K562 (cell line): ENCODE results near the gene PNKD. TPM values are rescaled to one million over a fixed set of nuclear protein-coding genes. Genes with fewer than 3 reads are reported as not detected.

Experiments used
- ARID2 ChIP-seq: fragments of 450-650 bp; IDR thresholded peaks from 2 replicates; pipeline ENCODE4 v1.6.1; 2017; ENCODE audit warnings: antibody characterized with exemption, mild to moderate bottlenecking
- ARNT ChIP-seq, 2 experiments: fragments of 450-650 bp; IDR thresholded peaks; 2 replicates each; pipeline ENCODE4 v1.6.1; 2016; ENCODE audit warnings: mild to moderate bottlenecking in 1 of 2
- BACH1 ChIP-seq: fragments of 200-800 bp; sonication (Bioruptor generic); IDR thresholded peaks from 2 replicates; pipeline ENCODE4 v1.6.1; 2016; ENCODE audit warnings: missing genetic modification characterization, missing compliant biosample characterization
- BCOR ChIP-seq: fragments of 450-650 bp; IDR thresholded peaks from 2 replicates; pipeline ENCODE4 v1.6.1; 2016
- CCNT2 ChIP-seq: IDR thresholded peaks from 2 replicates; pipeline ENCODE4 v1.6.1; 2011; ENCODE audit warnings: borderline replicate concordance, low read depth, mild to moderate bottlenecking, moderate library complexity, mixed read lengths, low read length; ENCODE audit not compliant: insufficient read length; ENCODE audit errors: extremely low read depth
- CHAMP1 ChIP-seq: fragments of 450-650 bp; IDR thresholded peaks from 2 replicates; pipeline ENCODE4 v1.6.1; 2016; ENCODE audit warnings: mild to moderate bottlenecking
- CXXC5 ChIP-seq: fragments of 250-450 bp; sonication (Bioruptor Pico); IDR thresholded peaks from 2 replicates; pipeline ENCODE4 v1.8.0; 2022; ENCODE audit warnings: inconsistent platforms, mild to moderate bottlenecking, moderate library complexity
- ELF2 ChIP-seq: fragments of 250-450 bp; sonication (Bioruptor Pico); IDR thresholded peaks from 2 replicates; pipeline ENCODE4 v1.5.0; 2021; ENCODE audit warnings: mild to moderate bottlenecking
- ETV5 ChIP-seq: sonication (generic); formaldehyde crosslinking; IDR thresholded peaks from 2 replicates; pipeline ENCODE4 v1.4.0; 2020; ENCODE audit warnings: low read depth, mild to moderate bottlenecking, missing genetic modification reagents
- FOXO4 ChIP-seq: fragments of 450-650 bp; formaldehyde crosslinking; IDR thresholded peaks from 2 replicates; pipeline ENCODE4 v1.4.0; 2020; ENCODE audit warnings: mild to moderate bottlenecking, moderate library complexity
- JUNB ChIP-seq: fragments of 450-650 bp; formaldehyde crosslinking; conservative IDR thresholded peaks from 2 replicates; pipeline ENCODE4 v1.4.0; 2020; ENCODE audit warnings: mild to moderate bottlenecking
- MBD2 ChIP-seq: sonication (generic); IDR thresholded peaks from 2 replicates; pipeline ENCODE4 v1.6.1; 2016; ENCODE audit warnings: low read depth, borderline replicate concordance
- NEUROD1 ChIP-seq: fragments of 150-350 bp; IDR thresholded peaks from 2 replicates; pipeline ENCODE4 v1.6.1; 2014; ENCODE audit warnings: borderline replicate concordance, low read length, low read depth; ENCODE audit not compliant: partially characterized antibody
- NONO ChIP-seq, 2 experiments: fragments of 200-400 bp in 1 of 2; fragments of 450-650 bp in 1 of 2; formaldehyde crosslinking in 1 of 2; IDR thresholded peaks; 2 replicates each; pipeline ENCODE4 v1.6.1; 2017; ENCODE audit warnings: low read depth in 2 of 2, mild to moderate bottlenecking in 2 of 2, moderate library complexity in 2 of 2, low read length in 1 of 2
- NR4A1 ChIP-seq, 2 experiments: fragments of 250-450 bp in 1 of 2; fragments of 450-650 bp in 1 of 2; sonication (Bioruptor Pico) in 1 of 2; IDR thresholded peaks; 2 replicates each; pipeline versions ENCODE4 v1.4.0 to v1.6.1; 2016 to 2020; ENCODE audit warnings: mild to moderate bottlenecking in 2 of 2, missing compliant biosample characterization in 1 of 2, missing genetic modification characterization in 1 of 2, moderate library complexity in 1 of 2
- NRF1 ChIP-seq, 2 experiments: fragments of 450-650 bp; IDR thresholded peaks in 1 of 2; conservative IDR thresholded peaks in 1 of 2; 2 replicates each; pipeline ENCODE4 v1.6.1; 2014; ENCODE audit warnings: mild to moderate bottlenecking in 2 of 2
- OTX1 ChIP-seq: fragments of 450-650 bp; formaldehyde crosslinking; IDR thresholded peaks from 2 replicates; pipeline ENCODE4 v1.4.0; 2022; ENCODE audit warnings: mild to moderate bottlenecking
- RBM25 ChIP-seq: fragments of 200-400 bp; formaldehyde crosslinking; IDR thresholded peaks from 2 replicates; pipeline ENCODE4 v1.6.1; 2018; ENCODE audit warnings: low read length, low read depth, moderate library complexity; ENCODE audit not compliant: severe bottlenecking
- RHOXF2B ChIP-seq: fragments of 250-450 bp; sonication (Bioruptor Pico); conservative IDR thresholded peaks from 2 replicates; pipeline ENCODE4 v1.5.1; 2021
- TAF15 ChIP-seq: fragments of 200-400 bp; formaldehyde crosslinking; IDR thresholded peaks from 2 replicates; pipeline ENCODE4 v1.6.1; 2017; ENCODE audit warnings: mild to moderate bottlenecking, low read depth, low read length, moderate library complexity
- TRIM28 ChIP-seq: fragments of 450-650 bp; IDR thresholded peaks from 2 replicates; pipeline ENCODE4 v1.6.1; 2017
- U2AF1 ChIP-seq: fragments of 200-400 bp; formaldehyde crosslinking; optimal IDR thresholded peaks from 2 replicates; pipeline ENCODE3; 2017; ENCODE audit warnings: mild to moderate bottlenecking, low read depth, low read length, moderate library complexity
- ZBTB8A ChIP-seq: fragments of 450-650 bp; IDR thresholded peaks from 2 replicates; pipeline ENCODE4 v1.6.1; 2018; ENCODE audit warnings: mild to moderate bottlenecking, moderate library complexity; ENCODE audit not compliant: partially characterized antibody
- ZNF436 ChIP-seq: fragments of 250-450, 450-650 bp; sonication (Bioruptor Pico); formaldehyde crosslinking; IDR thresholded peaks from 2 replicates; pipeline ENCODE4 v1.7.0; 2020; ENCODE audit warnings: mild to moderate bottlenecking
- ZNF551 ChIP-seq: fragments of 250-450 bp; sonication (Bioruptor Pico); IDR thresholded peaks from 2 replicates; pipeline ENCODE4 v1.5.0; 2021; ENCODE audit warnings: mild to moderate bottlenecking, moderate library complexity
- polyA plus RNA-seq, 8 experiments: library from polyadenylated mRNA; depleted of rRNA in 4 of 8; stranded (reverse) in 5 of 8; unstranded in 3 of 8; fragments of >200 nt; fragmentation: Nextera tagmentation in 2 of 8; fragmentation: Illumina TruSeq in 1 of 8; extraction: Ambion mirVana in 2 of 8; extraction: Trizol in 1 of 8; gene quantifications; 2 replicates each; pipeline versions ENCODE4 v1.2.1 to v1.2.3, GENCODE V29; 2011 to 2014; ENCODE audit warnings: inconsistent platforms in 1 of 8, missing spikeins in 1 of 8
- total RNA-seq, 7 experiments: library from RNA; depleted of rRNA in 6 of 7; stranded (reverse); fragments of >200 nt in 6 of 7; fragmentation: Illumina TruSeq in 2 of 7; extraction: Trizol in 2 of 7; gene quantifications; 2 replicates each; pipeline versions ENCODE4 v1.2.1 to v1.2.3, GENCODE V29; 2011 to 2021; ENCODE audit warnings: low replicate concordance in 1 of 7
- TF ChIP-seq, protein P1 (sequence below): sonication (generic); formaldehyde crosslinking; IDR thresholded peaks from 2 replicates; pipeline ENCODE4 v1.8.0; 2022; ENCODE audit warnings: mild to moderate bottlenecking, missing genetic modification reagents

PNKD gene
- total and polyA plus RNA-seq, 9 of the 15 experiments (the other 6 are each of a cell fraction or from before 2014, with no cell fraction given) = 26.0 to 105 (median 60.1) TPM

DNA sequence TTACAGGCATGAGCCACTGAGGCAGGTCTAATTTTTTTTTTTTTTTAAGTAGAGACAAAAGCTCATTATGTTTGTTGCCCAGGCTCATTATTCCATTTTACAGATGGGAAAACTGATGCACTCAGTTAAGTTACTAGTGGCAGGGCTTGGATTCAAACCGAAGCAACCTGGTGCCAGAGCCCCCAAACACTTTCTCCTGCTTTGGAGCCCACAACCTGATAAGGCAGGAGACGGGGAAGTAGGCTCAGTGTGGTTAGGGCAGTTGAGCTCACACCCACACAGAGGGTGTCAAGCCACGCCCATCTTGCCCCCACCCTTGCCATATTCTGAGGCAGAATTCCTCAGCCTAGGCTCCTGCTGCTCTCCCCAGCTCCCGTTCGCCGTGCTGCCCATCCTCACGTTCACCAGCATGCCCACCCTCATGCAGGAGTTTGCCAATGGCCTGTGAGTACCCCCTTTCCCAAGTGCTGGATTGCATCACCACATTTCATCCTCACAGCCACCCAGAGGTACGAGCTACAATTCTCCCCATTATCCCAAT, 123.5 kb downstream of the PNKD start (continued):
- TF ChIP-seq ELF2 = no peak
- no peak for TF ChIP-seq TAF15
- peak; percentile 83 for TF ChIP-seq BCOR
- no peak for TF ChIP-seq OTX1
- TF ChIP-seq CHAMP1 = no peak
- no peak for TF ChIP-seq ARID2
- TF ChIP-seq RHOXF2B = no peak
- TF ChIP-seq JUNB (CRISPR knock-in tag) = no peak
- peak; percentile 31 to 32; a peak in 2 of 4 replicates for TF ChIP-seq NRF1 (conservative IDR thresholded peaks at IDR 0.05 in 1 of 2, IDR thresholded peaks at IDR 0.05 in 1 of 2)
- TF ChIP-seq TRIM28 = no peak
- TF ChIP-seq NEUROD1 = peak; percentile 24
- peak; percentile 64 for TF ChIP-seq RBM25
- TF ChIP-seq CXXC5 (CRISPR knock-in tag) = no peak; the same call in 1 of the 2 replicates
- no peak for TF ChIP-seq ARNT (IDR thresholded peaks at IDR 0.05)
- no peak for TF ChIP-seq ZNF551
- TF ChIP-seq FOXO4 (CRISPR knock-in tag) = no peak
- no peak for TF ChIP-seq CCNT2
- TF ChIP-seq MBD2 = peak; percentile 14; the same call in 1 of the 2 replicates
- TF ChIP-seq BACH1 (tag) = no peak
- TF ChIP-seq, protein P1, sequence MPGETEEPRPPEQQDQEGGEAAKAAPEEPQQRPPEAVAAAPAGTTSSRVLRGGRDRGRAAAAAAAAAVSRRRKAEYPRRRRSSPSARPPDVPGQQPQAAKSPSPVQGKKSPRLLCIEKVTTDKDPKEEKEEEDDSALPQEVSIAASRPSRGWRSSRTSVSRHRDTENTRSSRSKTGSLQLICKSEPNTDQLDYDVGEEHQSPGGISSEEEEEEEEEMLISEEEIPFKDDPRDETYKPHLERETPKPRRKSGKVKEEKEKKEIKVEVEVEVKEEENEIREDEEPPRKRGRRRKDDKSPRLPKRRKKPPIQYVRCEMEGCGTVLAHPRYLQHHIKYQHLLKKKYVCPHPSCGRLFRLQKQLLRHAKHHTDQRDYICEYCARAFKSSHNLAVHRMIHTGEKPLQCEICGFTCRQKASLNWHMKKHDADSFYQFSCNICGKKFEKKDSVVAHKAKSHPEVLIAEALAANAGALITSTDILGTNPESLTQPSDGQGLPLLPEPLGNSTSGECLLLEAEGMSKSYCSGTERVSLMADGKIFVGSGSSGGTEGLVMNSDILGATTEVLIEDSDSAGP (CRISPR knock-in tag) = no peak
- no peak for TF ChIP-seq ZBTB8A
- no peak for TF ChIP-seq NR4A1 (CRISPR knock-in tag; IDR thresholded peaks at IDR 0.05)
- no peak for TF ChIP-seq NR4A1 (tag; IDR thresholded peaks at IDR 0.05)
- no peak for TF ChIP-seq ZNF436 (CRISPR knock-in tag)
- TF ChIP-seq U2AF1 = no peak
- TF ChIP-seq NONO (IDR thresholded peaks at IDR 0.05; ENCODE audit: low read depth in 2 of 2, low read length in 1 of 2) = no peak
- 0 out of 2 replicates have a peak, but pooled peaks have one; percentile 43 for TF ChIP-seq ETV5 (CRISPR knock-in tag)
